Measurements from ENCODE around the gene WDFY1. TPM values are rescaled to one million over a fixed set of nuclear protein-coding genes. Genes with fewer than 3 reads are reported as not detected.

Gene WDFY1
- polyA plus RNA-seq, 10 donors = 26.7 to 35.2 (median 31.4) TPM

Other genes with a start within 250 kb of the WDFY1 start
- 1 to 10 TPM in 1 of 10 donors, under 1 TPM in 9; 0.35 to 1.3 (median 0.81) TPM for gene AP1S3, start 107.8 kb downstream of the WDFY1 start, polyA plus RNA-seq (ENCODE audit: insufficient read length in 10 of 10)
- 10 to 100 TPM; 22.8 to 29.3 (median 25.5) TPM for gene MRPL44, start 12.1 kb upstream of the WDFY1 start, polyA plus RNA-seq (ENCODE audit: insufficient read length in 10 of 10)
- 100 to 1,000 TPM in 6 of 10 donors, 10 to 100 TPM in 4; 71.1 to 127 (median 101) TPM for gene SERPINE2, start 94.0 kb upstream of the WDFY1 start, polyA plus RNA-seq (ENCODE audit: insufficient read length in 10 of 10)